ENCODE results near the gene CHRNB1. TPM values are rescaled to one million over a fixed set of nuclear protein-coding genes. Genes with fewer than 3 reads are reported as not detected.
"Not testable (repeated sequence)": the region's sequence is repeated elsewhere in the genome, so short reads cannot be mapped to it uniquely, and the experiment has no call there.

The CHRNB1 gene
- total RNA-seq, 1 donor from 2014 or later = 9.8 TPM

DNA sequence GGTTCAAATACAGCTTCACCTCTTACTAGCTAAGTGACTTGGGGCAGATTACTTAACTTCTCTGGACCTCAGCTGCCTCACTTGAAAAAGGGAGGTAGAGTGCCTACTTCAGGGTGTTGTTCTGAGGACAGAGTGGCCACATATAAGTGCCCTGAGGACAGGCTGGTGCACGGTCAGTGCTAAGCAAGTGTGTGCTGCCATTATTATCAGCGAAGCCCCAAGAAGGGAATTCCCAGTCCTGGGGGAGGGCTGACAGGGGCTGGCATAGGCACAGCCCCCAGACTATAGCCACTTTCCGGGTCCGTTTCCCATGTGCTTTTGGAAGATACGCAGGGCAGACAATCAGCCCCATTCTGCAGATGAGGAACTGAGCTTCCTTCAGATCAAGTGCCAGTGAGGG lies 32.1 kb downstream of the CHRNB1 start:
- ATAC-seq (ENCODE audit: poor library complexity) = no peak
- intact Hi-C loops (cut with DNase I) = no loop called here
- peak; percentile 33 for DNase-seq

- ATAC-seq (ENCODE audit: poor library complexity) (peak; percentile 21), DNase-seq (peak; percentile 66)
- intact Hi-C loops (cut with DNase I) = no loop called here
Measured at GRCh38 chr17:7477392-7478275, 32.8 kb downstream of the CHRNB1 start.

DNA sequence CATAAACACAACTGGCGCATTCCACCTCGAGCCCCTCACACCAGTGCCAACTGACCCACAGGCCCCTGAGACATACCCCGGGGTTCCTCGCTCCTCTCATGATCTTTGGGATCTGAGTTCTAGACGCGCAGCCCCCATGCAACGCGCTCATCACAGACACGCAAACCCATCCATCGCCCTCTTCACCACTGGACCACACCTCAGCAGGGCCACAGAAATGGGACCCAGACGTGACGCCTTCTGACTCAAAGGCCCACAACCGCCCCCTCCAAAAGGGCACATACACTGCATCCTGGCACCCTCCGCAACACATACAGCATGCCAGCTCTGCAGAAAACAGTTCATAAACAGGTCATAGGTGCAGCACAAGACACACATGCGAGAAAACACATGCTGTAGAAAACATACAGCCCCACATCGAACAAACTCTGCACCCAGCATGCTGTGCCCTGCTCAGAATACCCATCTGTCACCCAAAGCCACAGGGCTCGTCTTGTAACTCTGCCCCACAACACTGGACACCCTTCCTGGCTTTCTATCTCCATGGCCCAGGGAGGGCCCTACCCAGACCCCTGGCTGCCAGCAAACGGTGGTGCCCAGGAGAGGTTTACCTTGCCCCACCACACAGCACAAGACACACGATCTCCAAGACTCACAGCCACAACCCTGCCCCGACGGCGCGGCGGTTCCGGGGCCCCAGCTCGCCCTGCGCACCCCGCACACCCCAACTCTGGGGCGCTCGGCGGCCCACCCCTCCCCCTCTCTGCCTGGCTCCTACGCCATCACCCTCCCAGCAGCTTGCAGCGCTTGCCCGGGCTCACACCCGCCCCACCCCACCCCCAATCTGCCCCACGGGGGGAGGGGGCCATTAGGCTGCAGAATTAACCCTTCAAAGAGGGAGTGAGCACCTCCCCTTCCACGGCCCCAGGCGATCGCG lies 33.7 kb downstream of the CHRNB1 start:
- ATAC-seq (ENCODE audit: poor library complexity) (peak; percentile 33), DNase-seq (peak; percentile 71)
- intact Hi-C loops (cut with DNase I) = no loop called here

GRCh38 chr17:7479213-7480088 lies 34.6 kb downstream of the CHRNB1 start, which contains the start of gene ZBTB4:
ZBTB4 (minus strand) TSS chr17:7479631; CDS start chr17:7466801, 12,830 bp downstream.
- DNase-seq = peak; percentile 78
- intact Hi-C loops (cut with DNase I) = loop anchor here (5.0 kb wide), 1 partner anchor 42 kb away; the partner anchor contains the start of genes FGF11 and TMEM102
- ATAC-seq (ENCODE audit: poor library complexity) = peak; percentile 4

DNA sequence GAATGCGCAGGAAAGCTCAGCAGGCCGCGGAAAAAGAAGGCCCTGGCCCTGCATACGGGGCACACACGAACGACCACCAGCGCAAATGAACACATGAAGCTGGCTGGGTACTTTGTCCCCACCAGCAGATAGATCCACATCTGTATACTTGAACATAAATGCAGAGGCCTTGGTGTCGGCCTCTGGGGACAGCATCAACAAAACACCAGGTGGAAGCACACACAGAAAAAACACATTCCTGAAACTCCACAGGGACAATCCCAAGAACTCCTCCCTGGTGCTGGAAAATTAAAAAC lies 35.2 kb downstream of the CHRNB1 start:
- DNase-seq (no peak), ATAC-seq (ENCODE audit: poor library complexity) (no peak)
- intact Hi-C loops (cut with DNase I) = loop anchor here (5.0 kb wide), 1 partner anchor 43 kb away; the partner anchor contains the start of genes FGF11 and TMEM102

DNA sequence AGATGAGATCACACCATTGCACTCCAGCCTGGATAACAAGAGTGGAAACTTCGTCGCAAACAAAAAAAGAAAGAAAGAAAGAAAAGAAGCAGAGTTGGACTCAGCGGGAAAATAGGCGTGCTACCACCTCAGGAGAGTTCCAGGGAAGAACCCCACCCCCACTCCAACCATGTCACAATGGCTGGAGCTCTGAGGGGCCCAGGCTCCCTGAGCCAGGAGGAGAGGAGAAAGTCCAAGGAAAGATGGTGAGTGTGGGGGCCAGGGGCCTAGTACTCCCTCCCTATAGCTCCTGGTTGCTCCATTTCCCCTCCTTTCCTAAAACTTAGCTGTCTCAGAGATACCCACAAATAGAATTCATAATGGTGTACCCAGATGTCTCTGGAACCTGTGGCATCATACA lies 36.4 kb downstream of the CHRNB1 start, which contains the start of gene SLC35G6:
Gene SLC35G6 (plus strand): TSS at position 172 of the 400 bp plus-strand sequence. CDS start 71 bp downstream, at position 243.
- DNase-seq = peak; percentile 14
- intact Hi-C loops (cut with DNase I) = loop anchor here (5.0 kb wide), 1 partner anchor 44 kb away; the partner anchor contains the start of genes FGF11 and TMEM102
- not testable (repeated sequence) for ATAC-seq (ENCODE audit: poor library complexity)

DNA sequence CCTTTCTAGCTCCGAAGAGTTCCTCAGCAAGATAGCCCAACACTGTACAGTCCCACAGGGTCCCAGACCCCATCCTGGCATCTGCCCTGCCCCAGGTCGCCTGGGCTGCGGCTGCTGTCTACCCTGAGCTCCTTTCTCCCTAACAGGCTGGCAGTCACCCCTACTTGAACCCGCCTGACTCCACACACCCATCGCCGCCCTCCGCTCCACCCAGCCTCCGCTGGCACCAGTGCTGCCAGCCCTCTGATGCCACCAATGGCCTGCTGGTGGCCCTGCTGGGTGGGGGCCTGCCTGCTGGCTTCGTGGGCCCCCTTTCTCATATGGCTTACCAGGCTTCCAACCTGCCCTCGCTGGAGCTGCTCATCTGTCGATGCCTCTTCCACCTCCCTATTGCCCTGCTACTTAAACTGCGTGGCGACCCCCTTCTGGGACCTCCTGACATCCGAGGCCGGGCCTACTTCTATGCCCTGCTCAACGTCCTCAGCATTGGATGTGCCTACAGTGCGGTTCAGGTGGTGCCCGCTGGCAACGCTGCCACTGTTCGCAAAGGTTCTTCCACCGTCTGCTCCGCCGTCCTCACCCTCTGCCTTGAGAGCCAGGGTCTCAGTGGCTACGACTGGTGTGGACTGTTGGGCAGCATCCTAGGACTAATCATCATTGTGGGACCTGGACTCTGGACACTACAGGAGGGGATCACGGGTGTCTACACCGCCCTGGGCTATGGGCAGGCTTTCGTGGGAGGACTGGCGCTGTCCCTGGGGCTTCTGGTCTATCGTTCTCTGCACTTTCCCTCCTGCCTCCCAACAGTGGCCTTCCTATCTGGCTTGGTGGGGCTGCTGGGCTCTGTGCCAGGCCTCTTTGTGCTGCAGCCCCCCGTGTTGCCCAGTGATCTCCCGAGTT lies 37.2 kb downstream of the CHRNB1 start:
- peak; percentile 27 for DNase-seq
- intact Hi-C loops (cut with DNase I) = loop anchor here (5.0 kb wide), 1 partner anchor 45 kb away; the partner anchor contains the start of genes FGF11 and TMEM102

DNA sequence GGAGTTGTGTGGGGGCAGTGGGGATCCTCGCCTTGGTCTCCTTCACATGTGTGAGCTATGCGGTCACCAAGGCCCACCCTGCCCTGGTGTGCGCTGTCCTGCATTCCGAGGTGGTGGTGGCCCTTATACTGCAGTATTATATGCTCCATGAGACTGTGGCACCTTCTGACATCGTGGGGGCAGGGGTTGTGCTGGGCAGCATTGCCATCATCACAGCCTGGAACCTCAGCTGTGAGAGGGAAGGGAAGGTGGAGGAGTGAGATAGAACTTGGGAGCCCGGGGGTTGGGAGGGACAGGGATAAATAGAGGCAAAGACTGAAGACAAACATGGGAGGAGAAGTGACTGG lies 37.9 kb downstream of the CHRNB1 start:
- not testable (repeated sequence) for DNase-seq
- intact Hi-C loops (cut with DNase I) = loop anchor here (5.0 kb wide), 1 partner anchor 45 kb away; the partner anchor contains the start of genes FGF11 and TMEM102

More for the DNA sequence above, 37.2 kb downstream of the CHRNB1 start:
- ATAC-seq (ENCODE audit: poor library complexity) = not testable (repeated sequence)

DNA sequence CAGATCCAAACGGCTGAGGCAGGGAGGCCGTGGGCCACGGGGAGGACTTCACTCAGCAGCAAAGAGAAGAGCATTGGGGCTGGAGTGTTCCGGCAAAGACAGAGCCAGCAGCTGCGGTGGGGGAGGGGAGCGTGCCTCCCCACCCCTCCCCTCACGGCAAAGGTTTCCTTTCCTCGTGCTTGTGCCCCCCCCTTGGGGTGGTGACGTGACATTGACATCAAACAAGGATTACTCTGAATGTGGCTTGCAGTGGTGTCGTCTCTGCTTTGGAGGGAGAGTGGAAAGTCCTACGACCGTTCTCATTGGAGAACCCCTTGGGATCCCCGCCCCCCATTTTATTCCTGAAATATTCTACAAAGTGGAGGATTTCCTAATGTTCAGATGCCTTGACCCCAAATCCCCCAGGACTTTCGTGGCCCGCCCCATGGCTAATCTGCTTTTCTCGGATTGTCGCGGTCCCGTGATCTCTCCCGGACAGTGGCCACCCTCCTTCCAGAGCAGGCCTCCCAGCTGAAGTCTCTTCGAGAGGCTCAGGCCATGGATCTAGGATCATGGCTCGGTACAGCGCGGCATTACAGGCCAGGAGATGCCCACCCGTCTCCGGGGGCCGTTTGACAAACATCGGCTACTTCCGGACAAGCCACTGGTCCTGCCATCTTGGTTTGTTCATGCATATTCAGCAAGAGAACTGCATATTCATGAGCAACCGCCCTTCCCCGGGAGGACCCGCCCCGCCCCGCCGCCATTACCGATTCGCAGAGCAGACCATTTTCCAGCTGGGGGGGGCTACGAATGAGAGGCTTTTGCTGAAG lies 38.6 kb downstream of the CHRNB1 start:
- intact Hi-C loops (cut with DNase I) = loop anchor here (5.0 kb wide), 1 partner anchor 46 kb away; the partner anchor contains the start of genes FGF11 and TMEM102
- ATAC-seq (ENCODE audit: poor library complexity) = peak; percentile 76
- DNase-seq = peak; percentile 94

More for the DNA sequence above, 37.9 kb downstream of the CHRNB1 start:
- not testable (repeated sequence) for ATAC-seq (ENCODE audit: poor library complexity)

GRCh38 chr17:7484067-7484918 lies 39.4 kb downstream of the CHRNB1 start, which contains the start of gene POLR2A:
POLR2A (plus strand) TSS chr17:7484366.
- ATAC-seq (ENCODE audit: poor library complexity) (peak; percentile 84), DNase-seq (peak; percentile 99)
- intact Hi-C loops (cut with DNase I) = loop anchor here (5.0 kb wide), 1 partner anchor 47 kb away; the partner anchor contains the start of genes FGF11 and TMEM102

DNA sequence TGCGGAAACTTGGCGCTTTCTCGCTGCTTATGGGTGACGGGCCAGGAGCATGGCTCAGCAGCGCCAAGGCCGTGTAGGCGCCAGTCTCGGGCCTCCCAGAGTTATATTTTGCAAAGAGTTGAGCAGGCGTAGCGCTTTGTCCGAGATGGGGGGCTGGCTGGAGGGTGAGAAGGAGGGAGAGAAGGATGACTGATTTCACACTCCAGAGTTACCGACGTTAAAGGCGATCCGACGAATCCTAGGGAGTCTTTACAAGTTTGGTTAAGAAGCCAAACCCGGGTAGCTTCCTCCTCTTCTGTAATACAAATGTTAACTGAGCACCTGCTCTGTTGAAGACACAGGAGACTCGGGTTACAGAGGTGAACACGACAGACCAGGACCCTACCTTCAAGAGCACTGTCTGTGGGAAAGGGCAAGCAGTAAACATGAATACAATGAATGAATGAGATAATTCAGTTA lies 40.1 kb downstream of the CHRNB1 start:
- ATAC-seq (ENCODE audit: poor library complexity) (no peak), DNase-seq (no peak)
- intact Hi-C loops (cut with DNase I) = loop anchor here (5.0 kb wide), 1 partner anchor 48 kb away; the partner anchor contains the start of genes FGF11 and TMEM102

DNA sequence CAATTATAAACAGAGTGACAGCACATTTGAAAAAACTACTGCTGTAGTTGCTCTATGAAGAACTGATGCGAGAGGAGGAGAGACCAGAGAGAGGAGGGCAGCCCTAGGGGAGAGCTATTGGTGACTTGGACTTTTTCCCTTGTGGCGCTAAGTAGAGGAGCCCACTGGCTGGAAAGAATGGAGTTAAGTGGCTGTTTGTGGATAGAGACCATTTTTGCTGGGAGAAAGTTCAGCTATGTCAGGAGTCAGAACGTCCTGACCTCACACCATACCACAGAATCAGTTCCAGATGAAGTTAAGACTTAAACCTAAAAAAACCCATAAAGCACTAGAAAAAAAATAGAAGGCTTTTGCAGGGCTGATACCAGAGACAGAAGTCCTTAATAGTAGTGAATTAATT lies 41.3 kb downstream of the CHRNB1 start:
- DNase-seq = no peak
- intact Hi-C loops (cut with DNase I) = no loop called here
- no peak for ATAC-seq (ENCODE audit: poor library complexity)

GRCh38 chr17:7490144-7490543 lies 45.3 kb downstream of the CHRNB1 start:
- peak; percentile 26 for DNase-seq
- intact Hi-C loops (cut with DNase I) = loop anchor here (10.0 kb wide), 1 partner anchor 135 kb away; the partner anchor contains the start of genes KCTD11 and TMEM95
- ATAC-seq (ENCODE audit: poor library complexity) = no peak

DNA sequence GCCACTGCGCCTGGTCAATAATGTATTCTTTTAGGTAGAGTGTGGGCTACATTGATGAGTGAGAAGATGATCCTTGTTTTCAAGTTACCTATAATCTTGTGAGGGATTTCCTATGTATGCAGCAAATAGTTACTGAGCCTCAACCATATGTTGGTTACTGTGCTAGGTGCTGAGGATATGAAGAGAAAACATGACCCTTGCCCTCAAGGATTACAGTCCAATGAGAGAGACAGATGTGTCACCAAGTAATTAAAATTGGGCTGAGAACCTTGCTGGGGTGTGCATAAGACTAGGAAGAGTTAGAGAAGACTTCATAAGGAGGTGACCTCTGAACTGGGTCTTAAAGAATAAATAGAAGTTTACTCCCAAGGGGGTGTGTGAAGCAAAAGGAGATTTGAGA lies 46.7 kb downstream of the CHRNB1 start:
- intact Hi-C loops (cut with DNase I) = loop anchor here (10.0 kb wide), 1 partner anchor 137 kb away; the partner anchor contains the start of genes KCTD11 and TMEM95
- DNase-seq = no peak
- no peak for ATAC-seq (ENCODE audit: poor library complexity)

GRCh38 chr17:7493941-7494340 lies 49.1 kb downstream of the CHRNB1 start:
- DNase-seq (no peak), ATAC-seq (ENCODE audit: poor library complexity) (no peak)
- intact Hi-C loops (cut with DNase I) = loop anchor here (10.0 kb wide), 1 partner anchor 139 kb away; the partner anchor contains the start of genes KCTD11 and TMEM95
